DOHH2 (cell line): ENCODE measurements around the gene TEAD4.

Experiments
- H3F3A ChIP-seq: fragments of 200-600 bp; sonication (generic), shearing (Covaris generic); 2 replicates; pipeline ENCODE4 v1.6.0; 2016; ENCODE audit warnings: antibody characterized with exemption, mild to moderate bottlenecking; ENCODE audit not compliant: control insufficient read depth, insufficient read depth
- H3K27ac ChIP-seq: fragments of 200-600 bp; sonication (generic); 2 replicates; pipeline ENCODE4 v1.5.1; 2014; ENCODE audit warnings: low read depth, mild to moderate bottlenecking, low read length, moderate library complexity
- H3K27me3 ChIP-seq: fragments of 200-600 bp; sonication (generic); 2 replicates; pipeline ENCODE4 v1.6.1; 2014; ENCODE audit warnings: mild to moderate bottlenecking, low read length, mixed read lengths; ENCODE audit not compliant: control insufficient read depth
- H3K36me3 ChIP-seq: fragments of 200-600 bp; sonication (generic); 2 replicates; pipeline ENCODE4 v1.6.1; 2014; ENCODE audit warnings: mild to moderate bottlenecking, low read length, moderate library complexity, mixed read lengths; ENCODE audit not compliant: control insufficient read depth
- H3K4me1 ChIP-seq: fragments of 200-600 bp; sonication (generic); 2 replicates; pipeline ENCODE4 v1.6.1; 2014; ENCODE audit warnings: mild to moderate bottlenecking, low read length, mixed read lengths; ENCODE audit not compliant: control insufficient read depth
- H3K4me2 ChIP-seq: fragments of 200-600 bp; sonication (generic); 2 replicates; pipeline ENCODE4 v1.6.0; 2014; ENCODE audit warnings: mild to moderate bottlenecking, low read length, moderate library complexity
- H3K4me3 ChIP-seq: fragments of 200-600 bp; sonication (generic); 2 replicates; pipeline ENCODE4 v1.5.1; 2014; ENCODE audit warnings: mild to moderate bottlenecking, low read length, mixed read lengths
- H3K79me2 ChIP-seq: fragments of 200-600 bp; sonication (generic); 2 replicates; pipeline ENCODE4 v1.6.1; 2014; ENCODE audit warnings: mild to moderate bottlenecking, low read length, mixed read lengths; ENCODE audit not compliant: control insufficient read depth
- H3K9me2 ChIP-seq: fragments of 200-600 bp; sonication (generic); replicated peaks from 2 replicates; pipeline ENCODE4 v1.6.1; 2014; ENCODE audit warnings: mild to moderate bottlenecking, low read length, mixed read lengths; ENCODE audit not compliant: control insufficient read depth
- H3K9me3 ChIP-seq: fragments of 200-600 bp; sonication (generic); 2 replicates; pipeline ENCODE4 v1.6.1; 2014; ENCODE audit warnings: antibody characterized with exemption, low read length, mixed read lengths; ENCODE audit not compliant: control insufficient read depth, insufficient read depth
- H4K20me1 ChIP-seq: fragments of 200-600 bp; sonication (generic); 2 replicates; pipeline ENCODE4 v1.6.0; 2014; ENCODE audit warnings: low read depth, mild to moderate bottlenecking, antibody characterized with exemption, low read length, moderate library complexity; ENCODE audit not compliant: control insufficient read depth, insufficient read depth
- CTCF ChIP-seq: fragments of 200-600 bp; sonication (generic); IDR thresholded peaks from one replicate; pipeline ENCODE4 v1.5.1; 2014; ENCODE audit warnings: antibody characterized with exemption, mild to moderate bottlenecking, low read depth, low read length; ENCODE audit not compliant: poor library complexity, severe bottlenecking
- EZH2phosphoT487 ChIP-seq: fragments of 200-600 bp; sonication (generic); IDR thresholded peaks from 2 replicates; pipeline ENCODE4 v1.6.1; 2017; ENCODE audit warnings: borderline replicate concordance, mild to moderate bottlenecking, antibody characterized with exemption, low read length, moderate library complexity, mixed read lengths

The TEAD4 gene

DNA sequence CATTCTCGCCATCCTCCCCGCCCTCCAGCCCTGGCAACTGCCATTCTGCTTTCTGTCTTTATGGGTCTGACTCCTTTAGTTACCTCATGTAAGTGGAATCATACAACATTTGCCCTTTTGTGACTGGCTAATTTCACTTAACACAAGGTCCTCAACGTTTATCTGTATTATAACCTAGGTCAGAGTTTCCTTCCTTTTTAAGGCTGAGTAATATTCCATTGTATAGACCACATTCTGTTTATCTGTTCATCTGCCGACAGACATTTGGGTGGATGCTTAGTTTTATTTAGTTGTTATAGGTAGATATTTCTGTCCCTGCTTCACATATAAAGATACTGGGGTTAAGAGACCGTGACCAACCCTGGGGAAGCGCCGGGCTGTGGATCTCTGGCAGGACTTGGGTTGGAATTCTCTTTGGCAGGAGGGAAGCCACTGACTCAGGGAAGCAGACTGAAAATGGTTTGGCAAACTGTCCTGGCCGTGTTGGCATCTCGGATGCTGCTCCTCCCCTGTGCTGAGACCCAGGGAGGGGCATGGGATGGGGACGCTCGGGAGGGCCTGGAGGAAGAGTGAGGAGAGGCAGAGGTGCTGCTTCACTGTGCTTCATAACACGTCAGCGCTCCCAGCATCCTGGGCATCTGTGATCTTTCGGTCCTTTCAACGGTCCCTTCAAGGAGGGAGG is 38.9 kb downstream of the TEAD4 start:
- no peak overlapping the region for H3K4me3 ChIP-seq
- no peaks in the 10 kb centered on the region for H3K9me2 ChIP-seq
- H3F3A ChIP-seq = no peaks in the 10 kb centered on the region
- no peaks in the 10 kb centered on the region for H3K79me2 ChIP-seq
- no peak overlapping the region for H3K27ac ChIP-seq
- H3K4me1 ChIP-seq = no peaks in the 10 kb centered on the region
- H3K9me3 ChIP-seq = no peaks in the 10 kb centered on the region
- H3K36me3 ChIP-seq = no peaks in the 10 kb centered on the region; the same call in 1 of the 2 replicates
- no peak overlapping the region for H3K4me2 ChIP-seq
- no peak for TF ChIP-seq EZH2phosphoT487
- TF ChIP-seq CTCF = no peak
- H4K20me1 ChIP-seq = no peaks in the 10 kb centered on the region
- H3K27me3 ChIP-seq = no peaks in the 10 kb centered on the region

GRCh38 chr12:2998789-2999264 is 39.6 kb downstream of the TEAD4 start:
- Histone ChIP-seq H3K4me2 (no peak overlapping the region), H4K20me1 (no peaks in the 10 kb centered on the region), H3K9me3 (no peaks in the 10 kb centered on the region), H3K9me2 (no peaks in the 10 kb centered on the region), H3K4me1 (no peaks in the 10 kb centered on the region), H3K27me3 (no peaks in the 10 kb centered on the region), H3K4me3 (no peak overlapping the region), H3K36me3 (no peaks in the 10 kb centered on the region; the same call in 1 of the 2 replicates), H3K27ac (no peak overlapping the region), H3F3A (no peaks in the 10 kb centered on the region), H3K79me2 (no peaks in the 10 kb centered on the region)
- TF ChIP-seq EZH2phosphoT487 = no peak
- no peak for TF ChIP-seq CTCF

- H3K4me3 ChIP-seq = no peak overlapping the region
- no peak overlapping the region for H3K4me2 ChIP-seq
- H3K36me3 ChIP-seq = peaks cover 1% of the 10 kb centered on the region; the same call in 1 of the 2 replicates
- H3K27ac ChIP-seq = no peak overlapping the region
- no peaks in the 10 kb centered on the region for H3K27me3 ChIP-seq
- no peaks in the 10 kb centered on the region for H3F3A ChIP-seq
- H4K20me1 ChIP-seq = no peaks in the 10 kb centered on the region
- TF ChIP-seq CTCF (no peak), EZH2phosphoT487 (no peak)
- no peaks in the 10 kb centered on the region for H3K79me2 ChIP-seq
- H3K4me1 ChIP-seq = no peaks in the 10 kb centered on the region
- no peaks in the 10 kb centered on the region for H3K9me3 ChIP-seq
- H3K9me2 ChIP-seq = no peaks in the 10 kb centered on the region
Measured at GRCh38 chr12:2999265-2999841, 40.2 kb downstream of the TEAD4 start.
